ENCODE data around the gene VOPP1.

DNA sequence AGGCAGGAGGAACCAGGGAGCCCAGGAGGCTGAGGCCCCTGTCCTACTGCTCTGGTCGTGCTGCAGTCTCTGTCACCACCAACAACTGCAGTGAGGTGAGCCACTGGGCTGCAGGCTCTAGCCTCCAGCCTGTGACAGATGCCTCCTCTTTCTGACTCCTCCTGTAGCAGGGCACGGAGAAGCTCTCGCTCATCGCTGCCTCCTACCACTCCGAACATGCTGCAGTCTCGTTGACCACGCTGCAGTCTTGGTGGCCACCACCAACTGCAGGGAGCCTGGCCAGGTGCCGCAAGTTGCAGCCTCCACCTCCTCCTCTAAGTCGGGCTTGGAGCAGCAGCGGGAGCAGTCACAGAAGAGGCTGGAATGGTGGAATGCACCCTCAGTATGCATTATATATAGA is 22.1 kb upstream of the VOPP1 start:
- TF ChIP-seq CTCF (IDR thresholded peaks at IDR 0.05) (no peak), POLR2A (IDR thresholded peaks at IDR 0.05) (no peak)
